Endometrium (tissue), 2 donors: ENCODE measurements around the gene MYOF.
"Not testable (repeated sequence)": the region's sequence is repeated elsewhere in the genome, so short reads cannot be mapped to it uniquely, and the experiment has no call there.

ENCODE experiments used
- FAIRE-seq: peaks from 2 replicates; lab custom pipeline; 2012; peaks lifted over from hg19 to GRCh38; lab: Jason Lieb, UNC
- donor health status: control.
- donor health status: control.

Gene MYOF

GRCh38 chr10:93385345-93385744, 96.8 kb downstream of the MYOF start:
- no peak for FAIRE-seq

- FAIRE-seq, result no peak
Observed at GRCh38 chr10:93384006-93384405, 98.1 kb downstream of the MYOF start.

DNA sequence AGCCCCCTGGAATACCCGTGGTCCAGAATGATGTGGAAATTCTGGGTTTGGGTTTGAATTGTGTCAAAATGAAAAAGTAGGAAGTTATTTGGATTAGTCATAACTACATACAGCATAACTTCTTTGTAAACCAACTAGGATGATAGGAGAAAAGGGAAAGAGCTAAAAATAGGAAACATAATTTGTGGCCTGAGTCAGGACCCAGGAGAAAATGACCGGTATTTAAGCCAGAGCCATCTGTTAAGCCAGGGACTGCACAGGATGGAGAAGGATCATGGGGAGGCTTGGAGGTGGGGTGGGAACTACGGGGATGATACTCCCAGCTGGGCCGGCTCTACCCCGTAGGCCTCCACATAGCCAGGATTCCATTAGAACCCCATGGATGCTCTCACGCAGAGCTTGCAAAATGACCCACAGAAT, 98.6 kb downstream of the MYOF start:
- FAIRE-seq, result no peak

GRCh38 chr10:93379731-93380575, 102.2 kb downstream of the MYOF start:
- FAIRE-seq, result no peak

DNA sequence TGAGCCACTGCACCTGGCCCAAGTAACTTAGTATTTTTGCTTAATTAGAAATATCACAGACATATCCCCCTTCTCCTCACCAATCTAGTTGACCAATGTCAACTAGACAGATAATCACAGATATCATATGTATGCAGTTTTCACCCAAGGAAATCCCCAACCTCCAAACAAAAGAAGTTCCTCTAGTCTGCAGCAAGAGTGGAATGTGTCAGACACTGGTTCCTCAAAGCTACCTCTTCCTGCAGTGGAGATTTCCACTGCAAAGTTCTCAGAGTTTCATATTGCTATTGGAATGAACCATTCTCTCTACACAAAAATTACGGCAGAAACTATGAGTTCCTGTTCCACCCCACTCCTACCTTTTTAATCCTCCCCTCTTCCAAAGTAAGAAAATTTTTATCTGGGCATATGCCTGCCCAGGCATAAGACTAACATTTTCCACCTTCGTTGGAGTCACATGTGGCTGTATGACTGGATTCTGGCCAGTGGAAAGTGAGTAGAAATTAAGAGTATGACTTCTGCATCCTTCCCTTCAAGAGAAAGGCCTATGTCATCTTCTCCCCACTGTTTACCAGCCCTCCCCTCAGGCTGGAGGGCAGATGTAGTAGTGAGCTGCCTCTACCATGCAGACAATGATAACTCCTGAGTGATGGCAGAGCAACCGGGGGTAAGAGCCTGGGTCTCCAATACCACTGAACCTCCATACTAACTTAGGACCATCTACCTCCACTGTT, 103.0 kb downstream of the MYOF start:
- no peak for FAIRE-seq

- FAIRE-seq, result no peak
Observed at GRCh38 chr10:93378039-93378438, 104.1 kb downstream of the MYOF start.

- peak; percentile 77 for FAIRE-seq
Observed at GRCh38 chr10:93376372-93377293, 105.5 kb downstream of the MYOF start.

DNA sequence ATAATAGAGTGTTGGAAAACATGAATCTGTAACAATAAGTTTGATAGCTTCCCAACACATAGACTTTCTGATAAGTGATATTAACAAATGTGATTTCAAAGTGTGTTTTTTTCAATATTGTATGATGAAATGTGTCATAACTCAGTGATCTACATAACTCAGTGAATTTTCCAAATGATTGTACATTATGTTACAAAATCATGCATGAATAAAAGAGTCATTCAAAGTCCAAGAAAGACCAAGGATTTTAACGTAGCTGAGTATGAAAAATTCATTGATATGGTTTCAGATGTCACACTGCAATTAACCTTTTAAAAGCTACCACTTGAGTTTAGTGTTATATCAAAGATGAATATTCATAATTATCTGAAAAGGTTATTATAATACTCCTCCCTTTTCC, 111.2 kb downstream of the MYOF start:
- no peak for FAIRE-seq

DNA sequence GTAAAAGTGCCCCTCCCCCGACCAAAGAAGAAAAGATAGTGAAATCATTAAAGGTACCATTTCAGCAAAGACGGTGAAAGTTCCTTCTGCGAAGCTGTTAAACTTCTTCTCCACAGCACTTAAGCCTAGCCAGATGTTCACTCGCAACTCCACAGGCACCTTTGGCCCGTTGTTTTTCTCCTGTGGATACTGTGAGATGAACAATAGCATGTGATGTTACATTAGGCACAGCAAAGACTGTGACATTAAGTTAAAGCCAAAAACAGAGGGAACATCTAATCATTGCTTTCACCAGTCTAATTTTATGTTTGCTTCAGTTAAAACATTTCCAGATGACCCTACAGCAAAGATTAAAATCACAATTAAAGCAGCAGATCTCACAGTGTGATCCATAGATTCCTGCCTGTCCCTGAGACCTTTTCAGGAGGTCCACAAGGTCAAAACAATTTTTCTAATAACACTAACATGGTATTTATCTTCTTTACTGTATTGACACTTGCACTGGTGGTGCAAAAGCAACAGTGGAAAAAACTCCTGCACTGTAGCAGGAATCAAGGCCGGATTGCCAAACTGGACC, 112.5 kb downstream of the MYOF start:
- no peak for FAIRE-seq

DNA sequence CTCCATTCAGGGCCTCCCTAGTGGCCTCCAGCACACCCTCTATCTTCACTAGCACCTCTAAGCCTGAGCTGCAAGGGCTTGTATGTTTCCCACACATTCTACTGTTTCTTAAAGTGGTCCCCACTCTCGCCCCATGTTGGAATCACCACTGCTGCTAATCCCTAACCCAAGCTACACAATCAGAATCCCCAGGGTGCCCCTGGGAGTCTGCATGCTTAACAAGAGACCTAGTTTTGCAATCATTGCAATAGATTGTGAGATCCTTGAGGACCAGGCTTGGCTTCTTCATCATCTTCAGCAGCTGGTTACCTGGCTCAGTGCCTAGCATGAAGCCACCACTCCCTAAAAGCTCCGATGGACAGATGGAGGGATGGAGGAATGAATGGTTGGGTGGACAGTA, 113.9 kb downstream of the MYOF start:
- FAIRE-seq, result no peak

GRCh38 chr10:93367664-93368063, 114.5 kb downstream of the MYOF start:
- no peak for FAIRE-seq

- no peak for FAIRE-seq
Observed at GRCh38 chr10:93364966-93365365, 117.2 kb downstream of the MYOF start.

DNA sequence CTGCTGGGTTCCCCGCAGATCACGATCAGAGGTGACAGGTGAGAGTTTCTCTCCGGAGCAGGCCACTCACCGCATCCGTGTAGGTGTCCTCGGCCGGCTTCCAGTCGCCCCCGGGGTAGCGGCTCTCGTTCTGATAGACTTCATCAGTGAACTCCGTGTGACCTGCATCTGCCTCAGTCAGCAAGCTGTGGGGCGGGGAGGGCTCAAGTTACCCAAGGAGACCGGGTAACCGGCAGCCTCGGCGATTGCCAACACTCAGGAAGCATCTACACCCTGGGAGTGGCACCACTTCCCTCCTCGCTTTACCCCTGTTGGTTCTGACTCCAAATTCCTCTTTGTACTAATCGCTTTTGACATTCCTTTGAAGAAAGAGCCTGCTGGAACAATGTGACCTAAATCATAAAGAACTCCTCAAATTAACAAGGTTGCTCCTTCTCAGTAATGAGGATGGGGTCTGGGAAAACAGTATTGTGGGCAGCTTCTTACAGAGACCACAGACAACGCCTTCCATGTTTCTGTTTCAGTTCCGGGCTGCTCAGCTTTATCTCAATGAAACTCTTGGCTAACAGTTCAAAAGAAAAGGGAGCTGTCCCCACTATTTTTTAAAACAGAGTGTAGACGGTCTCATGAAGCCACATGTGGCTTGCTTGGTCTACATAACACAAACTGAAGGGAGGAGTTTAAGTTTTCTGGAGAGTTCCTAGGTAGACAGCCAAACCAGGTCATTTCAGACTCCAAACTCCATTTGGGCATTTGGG, 118.1 kb downstream of the MYOF start:
- FAIRE-seq, result no peak

DNA sequence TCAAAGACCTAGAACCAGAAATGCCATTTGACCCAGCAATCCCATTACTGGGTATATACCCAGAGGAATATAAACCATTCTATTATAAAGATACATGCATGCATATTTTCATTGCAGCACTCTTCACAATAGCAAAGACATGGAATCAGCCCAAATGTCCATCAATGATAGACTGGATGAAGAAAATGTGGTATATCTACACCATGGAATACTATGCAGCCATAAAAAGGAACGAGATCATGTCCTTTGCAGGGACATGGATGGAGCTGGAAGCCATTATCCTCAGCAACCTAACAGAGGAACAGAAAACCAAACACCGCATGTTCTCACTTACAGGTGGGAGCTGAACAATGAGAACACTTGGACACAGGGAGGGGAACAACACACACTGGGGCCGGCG, 123.7 kb downstream of the MYOF start:
- FAIRE-seq, result not testable (repeated sequence)

DNA sequence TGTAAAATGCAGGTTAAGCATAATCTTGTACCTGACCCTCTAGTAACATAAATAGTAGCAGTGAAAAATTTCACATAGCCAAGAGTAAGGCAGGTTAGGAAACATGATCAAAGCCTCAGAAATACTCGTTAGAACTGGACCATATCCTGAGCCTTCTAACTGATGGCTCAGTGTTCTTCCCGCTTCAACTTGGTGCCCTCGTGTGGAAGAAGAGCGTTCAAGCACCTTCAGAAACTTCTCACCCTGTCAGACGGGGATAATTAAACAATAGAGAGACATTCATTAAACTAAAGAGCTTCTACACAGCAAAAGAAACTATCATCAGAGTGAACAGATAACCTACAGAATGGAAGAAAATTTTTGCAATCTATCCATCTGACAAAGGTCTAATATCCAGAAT, 124.5 kb downstream of the MYOF start:
- no peak for FAIRE-seq

DNA sequence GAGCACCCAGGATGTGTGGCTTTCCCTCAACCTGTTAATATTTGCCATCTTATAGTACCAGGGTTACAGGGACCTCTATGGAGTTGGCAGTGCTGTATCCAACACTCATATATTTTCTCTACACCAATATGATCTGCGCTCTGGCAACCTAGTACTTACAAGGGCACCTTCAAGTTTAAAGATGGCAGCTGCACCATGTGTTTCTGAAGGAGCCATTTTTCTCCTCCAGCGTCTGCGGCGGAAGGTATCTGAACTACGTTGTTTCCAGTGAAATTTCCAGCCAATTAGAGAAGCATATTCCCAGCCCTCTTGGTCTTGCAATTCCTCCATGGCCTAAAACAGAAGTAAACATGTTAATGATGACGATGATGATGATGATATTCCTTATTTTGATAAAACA, 125.6 kb downstream of the MYOF start:
- FAIRE-seq, result no peak

GRCh38 chr10:93352638-93353383, 129.3 kb downstream of the MYOF start:
- peak; percentile 41 for FAIRE-seq

GRCh38 chr10:93346694-93347093, 135.4 kb downstream of the MYOF start:
- FAIRE-seq, result no peak

- no peak for FAIRE-seq
Observed at GRCh38 chr10:93346108-93346507, 136.0 kb downstream of the MYOF start.

DNA sequence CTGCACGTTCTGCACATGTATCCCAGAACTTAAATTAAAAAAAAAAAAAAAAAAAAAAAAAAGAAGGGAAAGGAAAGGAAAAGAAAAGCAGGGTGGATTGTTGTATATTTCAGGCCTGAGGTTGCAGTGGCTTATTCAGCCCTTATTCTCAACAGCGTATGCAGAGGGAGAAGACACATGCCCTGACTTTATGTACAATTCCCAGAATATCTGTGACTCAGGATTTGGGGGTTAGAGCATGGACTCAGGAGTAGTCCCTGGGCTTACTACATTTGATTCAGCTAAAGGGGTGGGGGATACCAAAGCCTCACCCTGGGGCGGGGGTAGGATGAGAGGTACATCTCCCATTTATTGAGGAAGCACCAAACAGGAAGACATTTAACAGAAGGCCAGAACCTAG, 137.4 kb downstream of the MYOF start:
- no peak for FAIRE-seq

DNA sequence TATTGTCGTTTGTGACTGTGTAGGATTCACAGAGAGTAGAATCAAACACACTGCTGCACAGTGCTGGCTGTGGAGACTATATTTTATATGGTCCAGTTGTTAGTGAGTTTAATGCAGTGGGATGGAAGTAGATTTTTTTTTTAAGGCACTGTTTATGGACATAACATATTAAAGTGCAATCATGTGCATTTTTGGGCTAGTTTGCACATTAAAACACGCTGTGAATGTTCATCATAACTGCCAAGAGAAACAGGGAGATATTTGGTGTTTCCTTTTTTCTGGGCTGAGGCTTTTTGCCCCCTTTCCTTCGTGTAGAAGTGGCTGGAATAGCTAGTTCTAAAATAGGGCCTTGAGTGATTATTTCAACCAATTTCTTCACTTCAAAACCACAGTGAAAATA, 139.2 kb downstream of the MYOF start:
- no peak for FAIRE-seq
